HL-60 (cell line): ENCODE results near the gene CNOT6.
"Not testable (repeated sequence)": the region's sequence is repeated elsewhere in the genome, so short reads cannot be mapped to it uniquely, and the experiment has no call there.

Experiments
- DNase-seq, 2 experiments: peaks; one replicate each; pipeline ENCODE4 v3.0.0-alpha.2; 2010 to 2020; ENCODE audit warnings: low read depth in 1 of 2, low spot score in 1 of 2
- H3K27ac ChIP-seq: fragments of 250-450 bp; sonication (Bioruptor Pico); replicated peaks from 2 replicates; pipeline ENCODE4 v1.5.1; 2020; ENCODE audit warnings: mild to moderate bottlenecking, moderate library complexity
- H3K27me3 ChIP-seq: fragments of 250-450 bp; sonication (Bioruptor Pico); 2 replicates; pipeline ENCODE4 v1.5.1; 2021; ENCODE audit warnings: mild to moderate bottlenecking, moderate library complexity; ENCODE audit not compliant: insufficient read depth, poor library complexity, severe bottlenecking
- H3K4me3 ChIP-seq: replicated peaks from 2 replicates; pipeline ENCODE4 v1.5.1; 2011; ENCODE audit warnings: mild to moderate bottlenecking, control low read depth, low read length; ENCODE audit not compliant: insufficient read depth
- GABPA ChIP-seq: IDR thresholded peaks from 2 replicates; pipeline ENCODE4 v1.6.1; 2012; ENCODE audit warnings: low read depth
- POLR2AphosphoS5 ChIP-seq: IDR thresholded peaks from 2 replicates; pipeline ENCODE4 v1.6.1; 2012; ENCODE audit warnings: low read depth
- SPI1 ChIP-seq: IDR thresholded peaks from 2 replicates; pipeline ENCODE4 v1.6.1; 2012; ENCODE audit warnings: low read depth, mild to moderate bottlenecking, borderline replicate concordance
- TF ChIP-seq, protein P1 (sequence below): IDR thresholded peaks from one replicate; pipeline ENCODE4 v1.5.1; 2011; ENCODE audit warnings: low read length, control low read depth, inconsistent platforms; ENCODE audit not compliant: insufficient read depth
- TF ChIP-seq, protein P2 (sequence below): IDR thresholded peaks from 2 replicates; pipeline ENCODE4 v1.6.1; 2012; ENCODE audit warnings: low read depth; ENCODE audit not compliant: insufficient replicate concordance

Gene CNOT6

DNA sequence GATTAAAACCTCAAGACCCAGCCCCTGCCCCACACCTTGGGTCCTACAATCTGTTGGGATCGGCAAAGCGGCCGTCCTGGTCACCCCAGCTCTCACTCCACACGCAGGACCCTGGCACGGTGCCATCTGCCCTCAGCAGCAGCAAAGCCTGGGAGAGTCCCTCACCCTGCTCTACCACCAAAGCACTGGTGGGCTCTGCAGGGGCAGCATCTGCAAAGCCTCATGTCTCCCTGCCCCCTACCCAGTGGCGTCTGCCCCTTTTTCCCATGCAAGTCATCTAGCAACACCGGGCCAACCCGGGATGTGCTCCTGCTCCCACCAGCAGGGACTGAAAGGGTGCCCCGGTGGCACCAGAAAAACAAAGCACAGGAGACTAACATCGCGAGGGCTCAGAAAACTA, 19.6 kb upstream of the CNOT6 start:
- Histone ChIP-seq H3K27me3 (no peaks in the 10 kb centered on the region), H3K4me3 (no peak overlapping the region), H3K27ac (no peak overlapping the region)
- TF ChIP-seq GABPA (no peak), POLR2AphosphoS5 (no peak), SPI1 (no peak)
- TF ChIP-seq, protein P1, sequence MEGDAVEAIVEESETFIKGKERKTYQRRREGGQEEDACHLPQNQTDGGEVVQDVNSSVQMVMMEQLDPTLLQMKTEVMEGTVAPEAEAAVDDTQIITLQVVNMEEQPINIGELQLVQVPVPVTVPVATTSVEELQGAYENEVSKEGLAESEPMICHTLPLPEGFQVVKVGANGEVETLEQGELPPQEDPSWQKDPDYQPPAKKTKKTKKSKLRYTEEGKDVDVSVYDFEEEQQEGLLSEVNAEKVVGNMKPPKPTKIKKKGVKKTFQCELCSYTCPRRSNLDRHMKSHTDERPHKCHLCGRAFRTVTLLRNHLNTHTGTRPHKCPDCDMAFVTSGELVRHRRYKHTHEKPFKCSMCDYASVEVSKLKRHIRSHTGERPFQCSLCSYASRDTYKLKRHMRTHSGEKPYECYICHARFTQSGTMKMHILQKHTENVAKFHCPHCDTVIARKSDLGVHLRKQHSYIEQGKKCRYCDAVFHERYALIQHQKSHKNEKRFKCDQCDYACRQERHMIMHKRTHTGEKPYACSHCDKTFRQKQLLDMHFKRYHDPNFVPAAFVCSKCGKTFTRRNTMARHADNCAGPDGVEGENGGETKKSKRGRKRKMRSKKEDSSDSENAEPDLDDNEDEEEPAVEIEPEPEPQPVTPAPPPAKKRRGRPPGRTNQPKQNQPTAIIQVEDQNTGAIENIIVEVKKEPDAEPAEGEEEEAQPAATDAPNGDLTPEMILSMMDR = no peak
- TF ChIP-seq, protein P2, sequence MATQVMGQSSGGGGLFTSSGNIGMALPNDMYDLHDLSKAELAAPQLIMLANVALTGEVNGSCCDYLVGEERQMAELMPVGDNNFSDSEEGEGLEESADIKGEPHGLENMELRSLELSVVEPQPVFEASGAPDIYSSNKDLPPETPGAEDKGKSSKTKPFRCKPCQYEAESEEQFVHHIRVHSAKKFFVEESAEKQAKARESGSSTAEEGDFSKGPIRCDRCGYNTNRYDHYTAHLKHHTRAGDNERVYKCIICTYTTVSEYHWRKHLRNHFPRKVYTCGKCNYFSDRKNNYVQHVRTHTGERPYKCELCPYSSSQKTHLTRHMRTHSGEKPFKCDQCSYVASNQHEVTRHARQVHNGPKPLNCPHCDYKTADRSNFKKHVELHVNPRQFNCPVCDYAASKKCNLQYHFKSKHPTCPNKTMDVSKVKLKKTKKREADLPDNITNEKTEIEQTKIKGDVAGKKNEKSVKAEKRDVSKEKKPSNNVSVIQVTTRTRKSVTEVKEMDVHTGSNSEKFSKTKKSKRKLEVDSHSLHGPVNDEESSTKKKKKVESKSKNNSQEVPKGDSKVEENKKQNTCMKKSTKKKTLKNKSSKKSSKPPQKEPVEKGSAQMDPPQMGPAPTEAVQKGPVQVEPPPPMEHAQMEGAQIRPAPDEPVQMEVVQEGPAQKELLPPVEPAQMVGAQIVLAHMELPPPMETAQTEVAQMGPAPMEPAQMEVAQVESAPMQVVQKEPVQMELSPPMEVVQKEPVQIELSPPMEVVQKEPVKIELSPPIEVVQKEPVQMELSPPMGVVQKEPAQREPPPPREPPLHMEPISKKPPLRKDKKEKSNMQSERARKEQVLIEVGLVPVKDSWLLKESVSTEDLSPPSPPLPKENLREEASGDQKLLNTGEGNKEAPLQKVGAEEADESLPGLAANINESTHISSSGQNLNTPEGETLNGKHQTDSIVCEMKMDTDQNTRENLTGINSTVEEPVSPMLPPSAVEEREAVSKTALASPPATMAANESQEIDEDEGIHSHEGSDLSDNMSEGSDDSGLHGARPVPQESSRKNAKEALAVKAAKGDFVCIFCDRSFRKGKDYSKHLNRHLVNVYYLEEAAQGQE = no peak
- no peak for DNase-seq

DNA sequence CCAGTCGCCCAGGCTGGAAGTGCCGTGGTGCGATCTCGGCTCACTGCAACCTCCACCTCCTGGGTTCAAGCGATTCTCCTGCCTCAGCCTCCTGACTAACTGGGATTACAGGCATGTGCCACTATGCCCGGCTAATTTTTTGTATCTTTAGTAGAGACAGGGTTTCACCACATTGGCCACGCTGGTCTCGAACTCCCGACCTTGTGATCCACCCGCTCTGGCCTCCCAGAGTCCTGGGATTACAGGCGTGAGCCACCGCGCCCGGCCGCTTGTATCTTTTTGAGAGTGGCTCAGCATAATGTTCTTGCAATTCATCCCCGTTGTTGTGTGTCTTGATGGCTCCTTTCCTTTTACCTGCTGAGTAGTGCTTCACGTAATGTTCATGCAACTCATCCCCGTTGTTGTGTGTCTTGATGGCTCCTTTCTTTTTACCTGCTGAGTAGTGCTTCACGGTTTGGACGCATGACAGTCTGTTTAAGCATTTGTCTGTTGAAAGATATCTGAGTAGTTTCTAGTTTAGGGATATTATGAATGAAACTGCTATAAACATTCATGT, 18.1 kb upstream of the CNOT6 start:
- not testable (repeated sequence) for DNase-seq, H3K27me3 ChIP-seq

DNA sequence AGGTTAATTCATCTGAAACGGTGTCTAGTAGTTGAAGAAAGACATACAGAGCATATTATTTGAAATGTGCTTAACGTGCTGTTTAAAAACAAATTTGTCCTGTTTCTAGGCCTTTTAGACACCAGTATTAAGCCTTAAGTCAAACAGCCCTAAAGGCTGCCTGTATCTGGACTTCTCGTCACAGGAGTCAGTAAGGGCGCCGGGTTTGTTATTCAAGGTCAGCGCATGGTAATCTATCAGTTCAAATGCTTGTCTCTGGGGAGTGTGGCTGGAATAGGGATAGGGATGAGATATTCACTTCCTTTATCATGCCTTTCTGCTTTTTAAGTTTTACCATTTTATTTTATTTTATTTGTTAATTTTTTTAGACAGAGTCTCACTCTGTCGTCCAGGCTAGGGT, 9.4 kb upstream of the CNOT6 start:
- Histone ChIP-seq H3K27me3 (no peaks in the 10 kb centered on the region), H3K27ac (no peak overlapping the region), H3K4me3 (no peak overlapping the region)
- no peak for DNase-seq
- TF ChIP-seq SPI1 (no peak), POLR2AphosphoS5 (no peak), GABPA (no peak)

More for the DNA sequence above, 18.1 kb upstream of the CNOT6 start:
- H3K27ac ChIP-seq, H3K4me3 ChIP-seq: not testable (repeated sequence)

DNA sequence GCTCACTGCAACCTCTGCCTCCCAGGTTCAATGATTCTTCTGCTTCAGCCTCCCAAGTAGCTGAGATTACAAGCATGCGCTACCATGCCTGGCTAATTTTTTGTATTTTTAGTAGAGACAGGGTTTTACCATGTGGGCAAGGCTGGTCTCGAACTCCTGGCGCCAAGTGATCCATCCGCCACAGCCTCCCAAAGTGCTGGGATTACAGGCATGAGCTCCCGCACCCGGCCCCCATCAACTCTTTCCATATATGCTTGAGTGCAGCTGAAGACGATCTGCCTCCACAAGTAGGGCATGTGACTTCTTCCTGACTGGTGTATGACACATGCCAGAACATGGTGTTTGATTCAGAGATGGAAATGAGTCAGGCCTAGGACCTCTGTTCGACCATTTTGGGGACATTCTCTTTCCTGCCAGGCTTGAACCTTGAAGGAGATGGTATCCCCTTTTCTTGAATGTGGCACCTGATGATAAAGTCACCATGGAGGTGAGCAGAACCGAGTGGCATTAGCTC, 7.5 kb upstream of the CNOT6 start:
- DNase-seq = no peak
- H3K4me3 ChIP-seq = no peak overlapping the region
- no peaks in the 10 kb centered on the region for H3K27me3 ChIP-seq
- no peak for TF ChIP-seq POLR2AphosphoS5
- TF ChIP-seq, protein P2 = no peak
- no peak overlapping the region for H3K27ac ChIP-seq

DNA sequence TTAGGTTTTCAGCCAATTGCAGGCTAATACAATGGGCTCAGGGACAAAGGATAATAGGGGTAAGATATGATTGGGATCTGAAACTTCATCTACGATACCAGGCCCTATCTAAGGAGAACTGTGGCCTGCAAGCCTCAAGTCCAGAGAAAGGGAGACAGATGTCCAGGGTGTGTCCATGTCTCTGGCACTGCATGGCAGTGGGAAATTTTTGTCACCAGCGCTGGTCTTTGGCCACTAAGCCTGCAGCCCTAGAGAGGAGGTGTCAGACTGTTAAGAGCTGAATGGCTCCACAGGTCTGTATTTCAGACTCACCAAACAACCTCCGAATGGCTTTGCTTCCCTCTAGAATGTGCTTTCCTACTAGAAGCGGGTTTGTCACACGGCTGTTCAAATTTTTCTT, 6.6 kb upstream of the CNOT6 start:
- no peaks in the 10 kb centered on the region for H3K27me3 ChIP-seq
- H3K4me3 ChIP-seq = no peak overlapping the region

More for the DNA sequence above, 6.6 kb upstream of the CNOT6 start:
- no peak overlapping the region for H3K27ac ChIP-seq
- DNase-seq = no peak
- TF ChIP-seq POLR2AphosphoS5 (no peak), GABPA (no peak), SPI1 (no peak)
- TF ChIP-seq, protein P1 = no peak
- TF ChIP-seq, protein P2 = no peak
